Keratinocyte (primary cell): Measurements from ENCODE around the gene NECAB3. TPM values are rescaled to one million over a fixed set of nuclear protein-coding genes. Genes with fewer than 3 reads are reported as not detected.

Experiments
- DNase-seq: peaks from one replicate; pipeline ENCODE4 v3.0.0-alpha.2; 2011; ENCODE audit warnings: low read depth, missing footprints, low spot score
- FAIRE-seq: peaks from 2 replicates; lab custom pipeline; 2011; peaks lifted over from hg19 to GRCh38; lab: Jason Lieb, UNC
- H2AFZ ChIP-seq: 2 replicates; pipeline ENCODE4 v1.6.0; 2012; ENCODE audit warnings: low read length, control low read depth, inconsistent platforms; ENCODE audit not compliant: control insufficient read depth
- H3K27ac ChIP-seq: 2 replicates; pipeline ENCODE4 v1.5.1; 2011; ENCODE audit warnings: low read length; ENCODE audit not compliant: control insufficient read depth, insufficient read depth
- H3K27me3 ChIP-seq: 3 replicates; pipeline ENCODE4 v1.6.0; 2011; ENCODE audit warnings: low read length; ENCODE audit not compliant: control insufficient read depth, insufficient read depth; ENCODE audit errors: extremely low read depth
- H3K36me3 ChIP-seq, 2 experiments: 2 replicates in 1 of 2; 3 replicates in 1 of 2; pipeline ENCODE4 v1.5.1; 2011; ENCODE audit warnings: low read length in 2 of 2, mild to moderate bottlenecking in 1 of 2; ENCODE audit not compliant: control insufficient read depth in 2 of 2, insufficient read depth in 2 of 2; ENCODE audit errors: extremely low read depth in 1 of 2
- H3K4me1 ChIP-seq: 3 replicates; pipeline ENCODE4 v1.5.1; 2011; ENCODE audit warnings: low read length; ENCODE audit not compliant: control insufficient read depth, insufficient read depth; ENCODE audit errors: extremely low read depth
- H3K4me2 ChIP-seq: 3 replicates; pipeline ENCODE4 v1.6.0; 2011; ENCODE audit warnings: low read depth, low read length; ENCODE audit not compliant: control insufficient read depth, insufficient read depth; ENCODE audit errors: extremely low read depth
- H3K4me3 ChIP-seq, 3 experiments: fragments of 200-600 bp in 1 of 3; sonication (generic) in 1 of 3; 2 replicates in 2 of 3; 3 replicates in 1 of 3; pipeline ENCODE4 v1.5.1; 2011 to 2016; ENCODE audit warnings: low read length in 3 of 3, mild to moderate bottlenecking in 3 of 3, control low read depth in 2 of 3, inconsistent platforms in 1 of 3, low read depth in 1 of 3, mixed read lengths in 1 of 3, mixed run types in 1 of 3, moderate library complexity in 1 of 3; ENCODE audit not compliant: control insufficient read depth in 2 of 3, insufficient read depth in 2 of 3; ENCODE audit errors: extremely low read depth in 1 of 3
- H3K79me2 ChIP-seq: 2 replicates; pipeline ENCODE4 v1.6.0; 2012; ENCODE audit warnings: low read length; ENCODE audit not compliant: control insufficient read depth, insufficient read depth
- H3K9ac ChIP-seq: 3 replicates; pipeline ENCODE4 v1.6.0; 2011; ENCODE audit warnings: low read length; ENCODE audit not compliant: control insufficient read depth, insufficient read depth; ENCODE audit errors: extremely low read depth
- H3K9me1 ChIP-seq: 3 replicates; pipeline ENCODE4 v1.6.0; 2011; ENCODE audit warnings: low read length; ENCODE audit not compliant: control insufficient read depth, insufficient read depth; ENCODE audit errors: extremely low read depth
- H3K9me3 ChIP-seq: 2 replicates; pipeline ENCODE4 v1.5.1; 2012; ENCODE audit warnings: low read depth, low read length; ENCODE audit not compliant: control insufficient read depth
- H4K20me1 ChIP-seq: 3 replicates; pipeline ENCODE4 v1.6.0; 2011; ENCODE audit warnings: low read length; ENCODE audit not compliant: control insufficient read depth, insufficient read depth; ENCODE audit errors: extremely low read depth
- EZH2 ChIP-seq: IDR thresholded peaks from one replicate; pipeline ENCODE4 v1.6.1; 2012; ENCODE audit warnings: inconsistent platforms, mild to moderate bottlenecking, low read length, moderate library complexity
- dilution Hi-C: fragments of 300-500 bp; cut with MboI; formaldehyde crosslinking; loops from one replicate; pipeline ENCODE4 v1.7.0; 2020; ENCODE audit warnings: low sequenced_read_pairs; ENCODE audit not compliant: extremely low pct_ligation_motif_present
- polyA plus RNA-seq, 5 experiments: library from polyadenylated mRNA; depleted of rRNA in 3 of 5; stranded (reverse) in 3 of 5; stranded (forward) in 1 of 5; unstranded in 1 of 5; fragments of >200 nt; gene quantifications; 1 replicate in 1 of 5; 2 replicates in 3 of 5; 3 replicates in 1 of 5; pipeline versions ENCODE4 v1.2.1 to v1.2.3, GENCODE V29; 2011 to 2012; ENCODE audit warnings: missing spikeins in 2 of 5, low read depth in 1 of 5, low replicate concordance in 1 of 5
- TF ChIP-seq, protein P1 (sequence below), 3 experiments: IDR thresholded peaks in 1 of 3; conservative IDR thresholded peaks in 1 of 3; optimal IDR thresholded peaks in 1 of 3; 2 replicates in 2 of 3; 3 replicates in 1 of 3; pipeline versions ENCODE3 to v1.5.1; 2011; ENCODE audit warnings: low read length in 3 of 3, mild to moderate bottlenecking in 3 of 3, moderate library complexity in 2 of 3, control low read depth in 1 of 3, inconsistent platforms in 1 of 3; ENCODE audit not compliant: insufficient read depth in 2 of 3; ENCODE audit errors: extremely low read depth in 1 of 3

The NECAB3 gene
- polyA plus RNA-seq, 1 donor (not counting 4 experiments of a cell fraction or from before 2014, with no cell fraction given) = 4.6 TPM

DNA sequence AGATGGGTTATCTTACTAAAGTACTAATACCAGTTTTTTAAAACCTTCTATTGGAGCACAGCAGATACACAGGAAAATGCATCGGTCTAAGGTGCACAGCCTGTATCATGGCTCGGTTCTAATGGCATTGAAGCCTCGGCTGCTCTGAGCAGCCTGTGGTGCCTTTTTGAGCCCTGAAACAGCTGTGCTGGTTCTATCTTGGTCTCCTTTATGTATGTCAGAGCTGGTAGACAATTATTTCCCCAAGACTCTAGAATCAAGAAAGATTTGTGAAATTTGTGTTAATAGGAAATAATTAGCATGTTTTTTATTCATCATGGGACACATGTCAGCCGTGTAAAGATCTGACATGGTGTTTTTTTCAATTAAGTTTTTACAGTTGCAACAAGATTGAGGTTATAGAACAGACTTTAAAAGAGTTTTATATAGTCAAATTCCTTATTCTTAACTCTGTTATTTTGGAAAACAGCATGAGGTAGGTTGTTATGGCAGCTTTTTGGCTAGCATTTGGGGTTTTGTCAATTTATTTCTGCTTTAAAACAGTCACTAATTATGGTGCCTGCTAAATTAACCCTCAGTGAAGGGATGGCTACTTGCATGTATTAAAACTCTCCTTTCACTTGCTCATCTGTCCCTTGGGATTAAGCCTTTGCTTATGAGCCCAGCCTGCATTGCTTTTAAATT lies 52.4 kb downstream of the NECAB3 start:
- Histone ChIP-seq H2AFZ (no peak overlapping the region), H3K27me3 (no peaks in the 10 kb centered on the region), H3K27ac (no peak overlapping the region), H3K4me1 (no peaks in the 10 kb centered on the region), H4K20me1 (no peaks in the 10 kb centered on the region), H3K4me3 (no peak overlapping the region), H3K4me2 (no peak overlapping the region), H3K9me3 (no peaks in the 10 kb centered on the region), H3K36me3 (peaks cover 9 to 12% of the 10 kb centered on the region in 2 experiments), H3K9ac (no peak overlapping the region), H3K9me1 (no peaks in the 10 kb centered on the region), H3K79me2 (no peaks in the 10 kb centered on the region)
- FAIRE-seq (no peak), DNase-seq (no peak)
- TF ChIP-seq, protein P1, sequence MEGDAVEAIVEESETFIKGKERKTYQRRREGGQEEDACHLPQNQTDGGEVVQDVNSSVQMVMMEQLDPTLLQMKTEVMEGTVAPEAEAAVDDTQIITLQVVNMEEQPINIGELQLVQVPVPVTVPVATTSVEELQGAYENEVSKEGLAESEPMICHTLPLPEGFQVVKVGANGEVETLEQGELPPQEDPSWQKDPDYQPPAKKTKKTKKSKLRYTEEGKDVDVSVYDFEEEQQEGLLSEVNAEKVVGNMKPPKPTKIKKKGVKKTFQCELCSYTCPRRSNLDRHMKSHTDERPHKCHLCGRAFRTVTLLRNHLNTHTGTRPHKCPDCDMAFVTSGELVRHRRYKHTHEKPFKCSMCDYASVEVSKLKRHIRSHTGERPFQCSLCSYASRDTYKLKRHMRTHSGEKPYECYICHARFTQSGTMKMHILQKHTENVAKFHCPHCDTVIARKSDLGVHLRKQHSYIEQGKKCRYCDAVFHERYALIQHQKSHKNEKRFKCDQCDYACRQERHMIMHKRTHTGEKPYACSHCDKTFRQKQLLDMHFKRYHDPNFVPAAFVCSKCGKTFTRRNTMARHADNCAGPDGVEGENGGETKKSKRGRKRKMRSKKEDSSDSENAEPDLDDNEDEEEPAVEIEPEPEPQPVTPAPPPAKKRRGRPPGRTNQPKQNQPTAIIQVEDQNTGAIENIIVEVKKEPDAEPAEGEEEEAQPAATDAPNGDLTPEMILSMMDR (optimal IDR thresholded peaks at IDR 0.05 in 1 of 3, IDR thresholded peaks at IDR 0.05 in 1 of 3, conservative IDR thresholded peaks at IDR 0.05 in 1 of 3; ENCODE audit: extremely low read depth in 1 of 3, insufficient read depth in 2 of 3, low read length in 3 of 3) = no peak
- no peak for TF ChIP-seq EZH2
- dilution Hi-C loops = no loop called here

DNA sequence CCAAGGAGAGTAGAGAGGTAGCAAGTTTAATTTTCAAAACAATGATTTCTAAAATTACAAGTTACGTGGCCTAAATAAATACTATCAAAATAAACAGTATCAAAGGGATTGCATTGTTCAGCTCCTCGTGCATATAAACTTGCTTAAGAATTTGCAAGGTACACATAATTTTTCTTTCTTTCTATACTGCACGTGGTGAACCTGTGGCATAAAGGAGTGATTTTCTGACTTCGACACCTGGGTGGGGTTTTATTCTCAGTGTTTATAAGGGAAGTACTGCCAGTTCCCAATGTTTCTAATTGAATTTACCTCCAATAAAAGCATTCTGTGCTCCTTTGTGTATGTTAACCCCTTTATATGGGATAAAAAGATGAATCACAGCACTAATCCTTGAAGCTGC lies 62.2 kb downstream of the NECAB3 start:
- Histone ChIP-seq H2AFZ (no peak overlapping the region), H3K27me3 (no peaks in the 10 kb centered on the region), H3K27ac (no peak overlapping the region), H3K4me3 (no peak overlapping the region), H3K79me2 (no peaks in the 10 kb centered on the region), H3K36me3 (peaks cover 0 to 11% of the 10 kb centered on the region in 2 experiments), H3K9me3 (no peaks in the 10 kb centered on the region), H3K9me1 (no peaks in the 10 kb centered on the region), H3K4me1 (no peaks in the 10 kb centered on the region), H3K9ac (no peak overlapping the region), H4K20me1 (no peaks in the 10 kb centered on the region), H3K4me2 (no peak overlapping the region)
- dilution Hi-C loops = no loop called here
- FAIRE-seq (no peak), DNase-seq (no peak)
- TF ChIP-seq, protein P1 (optimal IDR thresholded peaks at IDR 0.05 in 1 of 3, IDR thresholded peaks at IDR 0.05 in 1 of 3, conservative IDR thresholded peaks at IDR 0.05 in 1 of 3; ENCODE audit: extremely low read depth in 1 of 3, insufficient read depth in 2 of 3, low read length in 3 of 3) = no peak
- no peak for TF ChIP-seq EZH2
